ENCODE data around the gene CLIC4. TPM values are rescaled to one million over a fixed set of nuclear protein-coding genes. Genes with fewer than 3 reads are reported as not detected.

CLIC4 gene
- total and polyA plus RNA-seq, 2 of the 8 experiments (the other 6 are each of a cell fraction or from before 2014, with no cell fraction given): 77.5 to 293 TPM

GRCh38 chr1:24868016-24868875 is 123.0 kb downstream of the CLIC4 start:
- H2BK12ac ChIP-seq (ENCODE audit: low read depth, low read length): no peak overlapping the region
- no peak overlapping the region for H4K91ac ChIP-seq (replicated peaks; ENCODE audit: insufficient read length, low read length)
- no peak overlapping the region for H2BK15ac ChIP-seq (ENCODE audit: low read length)
- no peaks in the 10 kb centered on the region for H3K79me2 ChIP-seq (ENCODE audit: control insufficient read depth in 1 of 2, insufficient read depth in 2 of 2, low read length in 2 of 2)
- DNase-seq (ENCODE audit: low read depth in 1 of 2, low spot score in 2 of 2) (no peak), FAIRE-seq (no peak)
- no peaks in the 10 kb centered on the region for H3K23me2 ChIP-seq (ENCODE audit: low read depth, low read length)
- no peak overlapping the region; the same call in 1 of the 2 replicates for H3K18ac ChIP-seq (ENCODE audit: extremely low read depth, low read length)
- H2BK20ac ChIP-seq (ENCODE audit: low read length): no peak overlapping the region
- H2AFZ ChIP-seq (ENCODE audit: low read length): no peak overlapping the region
- H3K9ac ChIP-seq (replicated peaks in 1 of 4; ENCODE audit: extremely low read depth in 1 of 4, low read depth in 3 of 4, low read length in 3 of 4): no peak overlapping the region
- 89% methylated on average over 22 of the region's 22 CpGs; no CpG with 5 or more reads in 1 of the 2 experiments for WGBS, 2 experiments (ENCODE audit: extremely low coverage in 1 of 2, insufficient coverage in 1 of 2, insufficient read length in 1 of 2, insufficient replicate concordance in 2 of 2, low coverage in 1 of 2, low lambda C conversion rate in 2 of 2, missing lambda C conversion rate in 1 of 2)
- ChIA-PET POLR2A (ENCODE audit: partially characterized antibody) (interaction anchor here (1.1 kb wide), 1 partner anchor 11 kb away, joined by 3 read pairs; no protein-coding TSS in a partner anchor), CTCF (ENCODE audit: partially characterized antibody) (interaction anchor here (1.0 to 5.8 kb wide), 4 partner anchors 18 to 65 kb away, joined by 3 to 26 read pairs (median 12); no protein-coding TSS in a partner anchor)
- no peaks in the 10 kb centered on the region for H3K9me3 ChIP-seq (ENCODE audit: insufficient read depth in 2 of 2, low read depth in 1 of 2, low read length in 1 of 2)
- no peak overlapping the region for H3K4me3 ChIP-seq (ENCODE audit: extremely low read depth in 1 of 4, insufficient read depth in 2 of 4, low read depth in 3 of 4, low read length in 4 of 4)
- H4K8ac ChIP-seq (ENCODE audit: extremely low read depth, insufficient read depth, low read length): no peak overlapping the region
- no peak overlapping the region for H3K56ac ChIP-seq (replicated peaks; ENCODE audit: insufficient read length, low read depth, low read length)
- H3K27ac ChIP-seq (ENCODE audit: low read depth, low read length): no peak overlapping the region
- no peaks in the 10 kb centered on the region for H3K36me3 ChIP-seq (ENCODE audit: control insufficient read depth in 2 of 4, insufficient read depth in 4 of 4, low read length in 3 of 4)
- H3K4ac ChIP-seq (replicated peaks; ENCODE audit: insufficient read length, low read depth, low read length): no peak overlapping the region
- no peak overlapping the region for H4K5ac ChIP-seq (ENCODE audit: insufficient read length, low read depth, low read length)
- H3K27me3 ChIP-seq (replicated peaks in 1 of 4; ENCODE audit: control insufficient read depth in 3 of 4, extremely low read depth in 1 of 4, insufficient read depth in 3 of 4, low read length in 3 of 4): peaks cover 0 to 3% (median 0%) of the 10 kb centered on the region in 4 experiments; a peak in 1 of 7 replicates
- no peak overlapping the region for H2AK5ac ChIP-seq (ENCODE audit: low read depth, low read length)
- no peaks in the 10 kb centered on the region for H3K79me1 ChIP-seq (ENCODE audit: low read depth, low read length)
- H2BK120ac ChIP-seq (replicated peaks; ENCODE audit: low read depth, low read length): no peak overlapping the region
- H3K14ac ChIP-seq (ENCODE audit: insufficient read length): no peak overlapping the region
- H3K4me1 ChIP-seq (replicated peaks in 1 of 4; ENCODE audit: control insufficient read depth in 3 of 4, insufficient read depth in 4 of 4, low read length in 3 of 4): peaks cover 0 to 4% (median 2%) of the 10 kb centered on the region in 4 experiments; a peak in 3 of 7 replicates
- no peak overlapping the region for H3K23ac ChIP-seq (ENCODE audit: insufficient read length)
- no peak overlapping the region for H3K4me2 ChIP-seq (ENCODE audit: insufficient read depth in 1 of 2, low read depth in 2 of 2, low read length in 2 of 2)
- H2BK5ac ChIP-seq (ENCODE audit: low read depth, low read length): no peak overlapping the region
- no peaks in the 10 kb centered on the region for H4K20me1 ChIP-seq (replicated peaks in 1 of 2; ENCODE audit: control insufficient read depth in 1 of 2, insufficient read depth in 2 of 2, low read length in 2 of 2)
- TF ChIP-seq TEAD4 (IDR thresholded peaks at IDR 0.05; ENCODE audit: low read depth, low read length): no peak
- TF ChIP-seq CBX5 (IDR thresholded peaks at IDR 0.05; ENCODE audit: low read depth, low read length): no peak
- TF ChIP-seq NRF1 (IDR thresholded peaks at IDR 0.05; ENCODE audit: low read depth, low read length): no peak
- TF ChIP-seq CREB1 (IDR thresholded peaks at IDR 0.05): no peak
- TF ChIP-seq CBX8 (IDR thresholded peaks at IDR 0.05; ENCODE audit: borderline replicate concordance, low read depth, low read length): no peak
- no peak for TF ChIP-seq SP2 (IDR thresholded peaks at IDR 0.05; ENCODE audit: low read length)
- no peak for TF ChIP-seq GABPA (IDR thresholded peaks at IDR 0.05; ENCODE audit: borderline replicate concordance, insufficient read depth, low read length)
- TF ChIP-seq CHD2 (IDR thresholded peaks at IDR 0.05; ENCODE audit: low read length): no peak
- no peak for TF ChIP-seq SIRT6 (IDR thresholded peaks at IDR 0.05; ENCODE audit: low read length)
- no peak for TF ChIP-seq SIX5 (IDR thresholded peaks at IDR 0.05; ENCODE audit: low read depth, low read length)
- TF ChIP-seq KDM4A (IDR thresholded peaks at IDR 0.05; ENCODE audit: low read depth, low read length, severe bottlenecking): no peak
- TF ChIP-seq RFX5 (IDR thresholded peaks at IDR 0.05; ENCODE audit: borderline replicate concordance, low read depth, low read length): no peak
- TF ChIP-seq ASH2L (IDR thresholded peaks at IDR 0.05; ENCODE audit: low read length): no peak
